Subcutaneous abdominal adipose tissue (tissue), 5 donors: Measurements from ENCODE around the gene PLA2G4F.

ENCODE experiments used
- H3K27ac ChIP-seq: one replicate; pipeline ENCODE4 v1.7.0; 2013; ENCODE audit warnings: low read depth, mild to moderate bottlenecking, inconsistent platforms, low read length, moderate library complexity
- H3K27me3 ChIP-seq, 5 donors: one replicate each; pipeline ENCODE4 v1.7.0; 2013; ENCODE audit warnings: low read length in 5 of 5, inconsistent platforms in 1 of 5; ENCODE audit not compliant: control insufficient read depth in 5 of 5, insufficient read depth in 4 of 5
- H3K36me3 ChIP-seq, 5 donors: one replicate each; pipeline ENCODE4 v1.7.0; 2013; ENCODE audit warnings: low read length in 5 of 5; ENCODE audit not compliant: control insufficient read depth in 5 of 5, insufficient read depth in 5 of 5
- H3K4me1 ChIP-seq, 5 donors: one replicate each; pipeline ENCODE4 v1.7.0; 2013; ENCODE audit warnings: low read length in 5 of 5, mild to moderate bottlenecking in 3 of 5, moderate library complexity in 1 of 5; ENCODE audit not compliant: control insufficient read depth in 5 of 5, insufficient read depth in 5 of 5
- H3K4me3 ChIP-seq, 5 donors: one replicate each; pipeline ENCODE4 v1.7.0; 2013; ENCODE audit warnings: low read length in 5 of 5, low read depth in 1 of 5
- H3K9ac ChIP-seq, 5 donors: one replicate each; pipeline ENCODE4 v1.7.0; 2013; ENCODE audit warnings: low read length in 5 of 5, mild to moderate bottlenecking in 4 of 5, moderate library complexity in 3 of 5
- H3K9me3 ChIP-seq, 5 donors: one replicate each; pipeline ENCODE4 v1.7.0; 2013; ENCODE audit warnings: low read length in 5 of 5; ENCODE audit not compliant: control insufficient read depth in 5 of 5
- donor health status: healthy.
- donor health status: healthy.
- donor health status: healthy.
- donor health status: healthy.
- donor health status: healthy.

PLA2G4F gene

GRCh38 chr15:42121682-42122081 is 34.8 kb downstream of the PLA2G4F start:
- Histone ChIP-seq H3K4me3 (no peak overlapping the region), H3K27me3 (peaks cover 0 to 5% (median 0%) of the 10 kb centered on the region in 5 donors), H3K27ac (no peak overlapping the region), H3K9ac (no peak overlapping the region), H3K4me1 (peaks cover 0 to 5% (median 3%) of the 10 kb centered on the region in 5 donors), H3K9me3 (no peaks in the 10 kb centered on the region), H3K36me3 (no peaks in the 10 kb centered on the region)

GRCh38 chr15:42121021-42121420 is 35.4 kb downstream of the PLA2G4F start:
- H3K36me3 ChIP-seq: no peaks in the 10 kb centered on the region
- no peak overlapping the region for H3K27ac ChIP-seq
- peaks cover 0 to 4% (median 0%) of the 10 kb centered on the region in 5 donors for H3K9me3 ChIP-seq

GRCh38 chr15:42120285-42120684 is 36.2 kb downstream of the PLA2G4F start:
- Histone ChIP-seq H3K9me3 (peaks cover 0 to 4% (median 0%) of the 10 kb centered on the region in 5 donors), H3K4me1 (peaks cover 0 to 5% (median 3%) of the 10 kb centered on the region in 5 donors), H3K27me3 (peaks cover 0 to 5% (median 0%) of the 10 kb centered on the region in 5 donors), H3K9ac (no peak overlapping the region), H3K27ac (no peak overlapping the region), H3K36me3 (no peaks in the 10 kb centered on the region), H3K4me3 (no peak overlapping the region)

More at GRCh38 chr15:42121021-42121420, 35.4 kb downstream of the PLA2G4F start:
- Histone ChIP-seq H3K9ac (no peak overlapping the region), H3K4me3 (no peak overlapping the region), H3K4me1 (peaks cover 0 to 5% (median 3%) of the 10 kb centered on the region in 5 donors), H3K27me3 (peaks cover 0 to 5% (median 0%) of the 10 kb centered on the region in 5 donors)

GRCh38 chr15:42119446-42119760 is 37.0 kb downstream of the PLA2G4F start:
- Histone ChIP-seq H3K9ac (no peak overlapping the region), H3K36me3 (no peaks in the 10 kb centered on the region), H3K27ac (no peak overlapping the region), H3K4me3 (no peak overlapping the region), H3K27me3 (peaks cover 0 to 5% (median 0%) of the 10 kb centered on the region in 5 donors), H3K9me3 (peaks cover 0 to 4% (median 0%) of the 10 kb centered on the region in 5 donors), H3K4me1 (peaks cover 0 to 5% (median 3%) of the 10 kb centered on the region in 5 donors)

GRCh38 chr15:42118650-42119445 is 37.6 kb downstream of the PLA2G4F start:
- Histone ChIP-seq H3K9me3 (peaks cover 0 to 4% (median 0%) of the 10 kb centered on the region in 5 donors), H3K27ac (no peak overlapping the region), H3K9ac (no peak overlapping the region), H3K4me1 (peaks cover 0 to 5% (median 3%) of the 10 kb centered on the region in 5 donors), H3K4me3 (no peak overlapping the region), H3K27me3 (peaks cover 0 to 5% (median 0%) of the 10 kb centered on the region in 5 donors), H3K36me3 (no peaks in the 10 kb centered on the region)

- Histone ChIP-seq H3K4me3 (no peak overlapping the region), H3K9me3 (peaks cover 0 to 4% (median 0%) of the 10 kb centered on the region in 5 donors), H3K4me1 (peaks cover 0 to 5% (median 0%) of the 10 kb centered on the region in 5 donors), H3K9ac (no peak overlapping the region), H3K27me3 (peaks cover 0 to 5% (median 0%) of the 10 kb centered on the region in 5 donors), H3K27ac (no peak overlapping the region), H3K36me3 (no peaks in the 10 kb centered on the region)
These were observed 44.5 kb downstream of the PLA2G4F start for GRCh38 chr15:42111924-42112323.

GRCh38 chr15:42110367-42110766 is 46.1 kb downstream of the PLA2G4F start:
- Histone ChIP-seq H3K4me3 (no peak overlapping the region), H3K9me3 (no peaks in the 10 kb centered on the region), H3K4me1 (peaks cover 0 to 5% (median 0%) of the 10 kb centered on the region in 5 donors), H3K27ac (no peak overlapping the region), H3K9ac (no peak overlapping the region), H3K36me3 (no peaks in the 10 kb centered on the region), H3K27me3 (peaks cover 0 to 5% (median 0%) of the 10 kb centered on the region in 5 donors)

GRCh38 chr15:42108806-42109205 is 47.6 kb downstream of the PLA2G4F start:
- Histone ChIP-seq H3K36me3 (no peaks in the 10 kb centered on the region), H3K9ac (no peak overlapping the region), H3K27ac (no peak overlapping the region), H3K4me3 (no peak overlapping the region), H3K9me3 (no peaks in the 10 kb centered on the region), H3K27me3 (peaks cover 0 to 5% (median 0%) of the 10 kb centered on the region in 5 donors), H3K4me1 (peaks cover 0 to 8% (median 4%) of the 10 kb centered on the region in 5 donors)

- Histone ChIP-seq H3K4me3 (no peak overlapping the region), H3K9me3 (no peaks in the 10 kb centered on the region), H3K9ac (no peak overlapping the region), H3K4me1 (peaks cover 0 to 8% (median 4%) of the 10 kb centered on the region in 5 donors), H3K36me3 (no peaks in the 10 kb centered on the region), H3K27me3 (peaks cover 0 to 5% (median 0%) of the 10 kb centered on the region in 5 donors), H3K27ac (no peak overlapping the region)
These were observed 48.2 kb downstream of the PLA2G4F start for GRCh38 chr15:42108189-42108588.

GRCh38 chr15:42107473-42107872 is 49.0 kb downstream of the PLA2G4F start:
- H3K9me3 ChIP-seq: no peaks in the 10 kb centered on the region
- no peak overlapping the region for H3K9ac ChIP-seq
- no peak overlapping the region for H3K27ac ChIP-seq
- peaks cover 0 to 8% (median 4%) of the 10 kb centered on the region in 5 donors for H3K4me1 ChIP-seq
- H3K4me3 ChIP-seq: no peak overlapping the region
- peaks cover 0 to 5% (median 0%) of the 10 kb centered on the region in 5 donors for H3K27me3 ChIP-seq
- no peaks in the 10 kb centered on the region for H3K36me3 ChIP-seq
